ENCODE results near the gene CDH3.
A peak's percentile ranks its signal among the peaks of the same experiment; 100 is the strongest.

Gene CDH3
- 0 to 0.24 (median 0.19) reads per million in 4 donors for total RNA-seq

- peak in 2 of 5 donors; percentile 8 to 14 for DNase-seq
Measured at GRCh38 chr16:68644715-68645493, at the start of gene CDH3. Gene CDH3 (plus strand): TSS chr16:68645310. CDS start chr16:68645380, 70 bp downstream.

GRCh38 chr16:68596266-68596665 is 48.8 kb upstream of the CDH3 start:
- no peak for DNase-seq

- no peak for DNase-seq
Measured at GRCh38 chr16:68599586-68599985, 45.5 kb upstream of the CDH3 start.

GRCh38 chr16:68605746-68606145 is 39.4 kb upstream of the CDH3 start:
- no peak for DNase-seq

- no peak for DNase-seq
Measured at GRCh38 chr16:68607443-68607842, 37.7 kb upstream of the CDH3 start.

GRCh38 chr16:68608330-68608729 is 36.8 kb upstream of the CDH3 start:
- DNase-seq, result no peak

GRCh38 chr16:68612996-68613395 is 32.1 kb upstream of the CDH3 start:
- DNase-seq, result no peak

- DNase-seq, result no peak
Measured at GRCh38 chr16:68617734-68618133, 27.4 kb upstream of the CDH3 start.

GRCh38 chr16:68626557-68626956 is 18.6 kb upstream of the CDH3 start:
- DNase-seq, result no peak

- no peak for DNase-seq
Measured at GRCh38 chr16:68627951-68628425, 17.1 kb upstream of the CDH3 start.

- DNase-seq, result no peak
Measured at GRCh38 chr16:68629351-68629910, 15.7 kb upstream of the CDH3 start.

GRCh38 chr16:68636064-68636560 is 9.0 kb upstream of the CDH3 start:
- DNase-seq, result no peak

GRCh38 chr16:68636818-68637217 is 8.3 kb upstream of the CDH3 start:
- DNase-seq, result no peak

GRCh38 chr16:68640972-68641371 is 4.1 kb upstream of the CDH3 start:
- no peak for DNase-seq

- no peak for DNase-seq
Measured at GRCh38 chr16:68642047-68642435, 3.1 kb upstream of the CDH3 start.

GRCh38 chr16:68642436-68643101 is 2.5 kb upstream of the CDH3 start:
- no peak for DNase-seq

GRCh38 chr16:68643227-68643626 is 1.9 kb upstream of the CDH3 start:
- DNase-seq, result no peak

GRCh38 chr16:68643847-68644246 is 1.3 kb upstream of the CDH3 start:
- no peak for DNase-seq

GRCh38 chr16:68644296-68644695 is 814 bp upstream of the CDH3 start:
- no peak for DNase-seq

GRCh38 chr16:68645494-68646388 is 631 bp downstream of the CDH3 start:
- no peak for DNase-seq

GRCh38 chr16:68646953-68647659 is 2.0 kb downstream of the CDH3 start:
- DNase-seq, result peak in 1 of 5 donors; percentile 25

GRCh38 chr16:68651136-68651535 is 6.0 kb downstream of the CDH3 start:
- DNase-seq, result no peak
